ENCODE results near the gene CSMD2.

- TF ChIP-seq CTCF (IDR thresholded peaks at IDR 0.05) (no peak), POLR2A (IDR thresholded peaks at IDR 0.05) (no peak)
Measured at GRCh38 chr1:33529957-33530356, 635.1 kb downstream of the CSMD2 start.

Measured in sigmoid colon (tissue), 3 donors.